Keratinocyte (primary cell): ENCODE measurements around the gene DLX3. TPM values are rescaled to one million over a fixed set of nuclear protein-coding genes. Genes with fewer than 3 reads are reported as not detected.

Source experiments
- DNase-seq: peaks from one replicate; pipeline ENCODE4 v3.0.0-alpha.2; 2011; ENCODE audit warnings: low read depth, missing footprints, low spot score
- FAIRE-seq: peaks from 2 replicates; lab custom pipeline; 2011; peaks lifted over from hg19 to GRCh38; lab: Jason Lieb, UNC
- H2AFZ ChIP-seq: 2 replicates; pipeline ENCODE4 v1.6.0; 2012; ENCODE audit warnings: low read length, control low read depth, inconsistent platforms; ENCODE audit not compliant: control insufficient read depth
- H3K27ac ChIP-seq: 2 replicates; pipeline ENCODE4 v1.5.1; 2011; ENCODE audit warnings: low read length; ENCODE audit not compliant: control insufficient read depth, insufficient read depth
- H3K27me3 ChIP-seq: 3 replicates; pipeline ENCODE4 v1.6.0; 2011; ENCODE audit warnings: low read length; ENCODE audit not compliant: control insufficient read depth, insufficient read depth; ENCODE audit errors: extremely low read depth
- H3K36me3 ChIP-seq, 2 experiments: 2 replicates in 1 of 2; 3 replicates in 1 of 2; pipeline ENCODE4 v1.5.1; 2011; ENCODE audit warnings: low read length in 2 of 2, mild to moderate bottlenecking in 1 of 2; ENCODE audit not compliant: control insufficient read depth in 2 of 2, insufficient read depth in 2 of 2; ENCODE audit errors: extremely low read depth in 1 of 2
- H3K4me1 ChIP-seq: 3 replicates; pipeline ENCODE4 v1.5.1; 2011; ENCODE audit warnings: low read length; ENCODE audit not compliant: control insufficient read depth, insufficient read depth; ENCODE audit errors: extremely low read depth
- H3K4me2 ChIP-seq: 3 replicates; pipeline ENCODE4 v1.6.0; 2011; ENCODE audit warnings: low read depth, low read length; ENCODE audit not compliant: control insufficient read depth, insufficient read depth; ENCODE audit errors: extremely low read depth
- H3K4me3 ChIP-seq, 3 experiments: fragments of 200-600 bp in 1 of 3; sonication (generic) in 1 of 3; 2 replicates in 2 of 3; 3 replicates in 1 of 3; pipeline ENCODE4 v1.5.1; 2011 to 2016; ENCODE audit warnings: low read length in 3 of 3, mild to moderate bottlenecking in 3 of 3, control low read depth in 2 of 3, inconsistent platforms in 1 of 3, low read depth in 1 of 3, mixed read lengths in 1 of 3, mixed run types in 1 of 3, moderate library complexity in 1 of 3; ENCODE audit not compliant: control insufficient read depth in 2 of 3, insufficient read depth in 2 of 3; ENCODE audit errors: extremely low read depth in 1 of 3
- H3K79me2 ChIP-seq: 2 replicates; pipeline ENCODE4 v1.6.0; 2012; ENCODE audit warnings: low read length; ENCODE audit not compliant: control insufficient read depth, insufficient read depth
- H3K9ac ChIP-seq: 3 replicates; pipeline ENCODE4 v1.6.0; 2011; ENCODE audit warnings: low read length; ENCODE audit not compliant: control insufficient read depth, insufficient read depth; ENCODE audit errors: extremely low read depth
- H3K9me1 ChIP-seq: 3 replicates; pipeline ENCODE4 v1.6.0; 2011; ENCODE audit warnings: low read length; ENCODE audit not compliant: control insufficient read depth, insufficient read depth; ENCODE audit errors: extremely low read depth
- H3K9me3 ChIP-seq: 2 replicates; pipeline ENCODE4 v1.5.1; 2012; ENCODE audit warnings: low read depth, low read length; ENCODE audit not compliant: control insufficient read depth
- H4K20me1 ChIP-seq: 3 replicates; pipeline ENCODE4 v1.6.0; 2011; ENCODE audit warnings: low read length; ENCODE audit not compliant: control insufficient read depth, insufficient read depth; ENCODE audit errors: extremely low read depth
- EZH2 ChIP-seq: IDR thresholded peaks from one replicate; pipeline ENCODE4 v1.6.1; 2012; ENCODE audit warnings: inconsistent platforms, mild to moderate bottlenecking, low read length, moderate library complexity
- dilution Hi-C: fragments of 300-500 bp; cut with MboI; formaldehyde crosslinking; loops from one replicate; pipeline ENCODE4 v1.7.0; 2020; ENCODE audit warnings: low sequenced_read_pairs; ENCODE audit not compliant: extremely low pct_ligation_motif_present
- polyA plus RNA-seq, 5 experiments: library from polyadenylated mRNA; depleted of rRNA in 3 of 5; stranded (reverse) in 3 of 5; stranded (forward) in 1 of 5; unstranded in 1 of 5; fragments of >200 nt; gene quantifications; 1 replicate in 1 of 5; 2 replicates in 3 of 5; 3 replicates in 1 of 5; pipeline versions ENCODE4 v1.2.1 to v1.2.3, GENCODE V29; 2011 to 2012; ENCODE audit warnings: missing spikeins in 2 of 5, low read depth in 1 of 5, low replicate concordance in 1 of 5
- TF ChIP-seq, protein P1 (sequence below), 3 experiments: IDR thresholded peaks in 1 of 3; conservative IDR thresholded peaks in 1 of 3; optimal IDR thresholded peaks in 1 of 3; 2 replicates in 2 of 3; 3 replicates in 1 of 3; pipeline versions ENCODE3 to v1.5.1; 2011; ENCODE audit warnings: low read length in 3 of 3, mild to moderate bottlenecking in 3 of 3, moderate library complexity in 2 of 3, control low read depth in 1 of 3, inconsistent platforms in 1 of 3; ENCODE audit not compliant: insufficient read depth in 2 of 3; ENCODE audit errors: extremely low read depth in 1 of 3

The DLX3 gene
- polyA plus RNA-seq, 1 donor (not counting 4 experiments of a cell fraction or from before 2014, with no cell fraction given) = 0.72 TPM

- no peak for TF ChIP-seq EZH2
- TF ChIP-seq, protein P1, sequence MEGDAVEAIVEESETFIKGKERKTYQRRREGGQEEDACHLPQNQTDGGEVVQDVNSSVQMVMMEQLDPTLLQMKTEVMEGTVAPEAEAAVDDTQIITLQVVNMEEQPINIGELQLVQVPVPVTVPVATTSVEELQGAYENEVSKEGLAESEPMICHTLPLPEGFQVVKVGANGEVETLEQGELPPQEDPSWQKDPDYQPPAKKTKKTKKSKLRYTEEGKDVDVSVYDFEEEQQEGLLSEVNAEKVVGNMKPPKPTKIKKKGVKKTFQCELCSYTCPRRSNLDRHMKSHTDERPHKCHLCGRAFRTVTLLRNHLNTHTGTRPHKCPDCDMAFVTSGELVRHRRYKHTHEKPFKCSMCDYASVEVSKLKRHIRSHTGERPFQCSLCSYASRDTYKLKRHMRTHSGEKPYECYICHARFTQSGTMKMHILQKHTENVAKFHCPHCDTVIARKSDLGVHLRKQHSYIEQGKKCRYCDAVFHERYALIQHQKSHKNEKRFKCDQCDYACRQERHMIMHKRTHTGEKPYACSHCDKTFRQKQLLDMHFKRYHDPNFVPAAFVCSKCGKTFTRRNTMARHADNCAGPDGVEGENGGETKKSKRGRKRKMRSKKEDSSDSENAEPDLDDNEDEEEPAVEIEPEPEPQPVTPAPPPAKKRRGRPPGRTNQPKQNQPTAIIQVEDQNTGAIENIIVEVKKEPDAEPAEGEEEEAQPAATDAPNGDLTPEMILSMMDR (optimal IDR thresholded peaks at IDR 0.05 in 1 of 3, IDR thresholded peaks at IDR 0.05 in 1 of 3, conservative IDR thresholded peaks at IDR 0.05 in 1 of 3; ENCODE audit: extremely low read depth in 1 of 3, insufficient read depth in 2 of 3, low read length in 3 of 3) = no peak
- dilution Hi-C loops = no loop called here
- H3K79me2 ChIP-seq = no peaks in the 10 kb centered on the region
Measured at GRCh38 chr17:50021681-50022370, 26.8 kb upstream of the DLX3 start.

DNA sequence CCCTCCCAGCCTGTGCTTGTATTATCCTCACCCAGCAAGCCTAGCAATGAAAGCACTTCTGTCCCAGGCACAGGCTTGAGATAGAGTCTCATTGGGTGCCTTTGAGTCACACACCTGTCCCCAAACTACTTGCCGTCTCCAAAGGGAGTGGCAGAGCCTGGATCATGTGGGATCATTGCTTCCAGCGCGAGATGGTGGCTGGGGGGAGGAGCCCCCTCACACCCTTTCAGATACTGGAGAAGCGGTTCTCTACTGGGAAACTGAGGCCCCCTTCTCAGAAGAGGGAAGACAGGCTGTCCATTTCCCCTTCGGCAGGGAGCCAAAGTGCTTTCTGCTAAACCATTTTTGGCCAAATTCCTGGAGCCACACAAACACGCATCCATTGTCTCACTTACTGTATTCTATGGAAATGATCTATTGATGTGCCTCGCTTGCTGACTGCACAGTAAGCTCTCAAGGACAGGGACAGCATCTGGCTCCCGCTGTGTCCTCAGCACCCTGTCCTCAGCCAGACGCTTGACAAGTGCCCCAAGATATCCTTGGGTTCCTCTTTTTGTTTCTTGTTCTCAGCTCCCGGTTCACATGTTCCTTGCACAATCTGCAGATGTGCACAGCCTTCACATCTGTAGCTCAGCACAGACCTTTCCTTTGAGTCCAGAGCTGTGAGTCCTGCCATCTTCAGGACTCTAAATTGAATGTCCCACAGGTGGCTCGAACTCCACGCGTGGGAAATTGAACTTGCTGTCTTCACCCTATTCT lies 26.0 kb upstream of the DLX3 start:
- Histone ChIP-seq H3K4me3 (no peak overlapping the region), H3K36me3 (no peaks in the 10 kb centered on the region), H3K4me2 (no peak overlapping the region), H3K9me3 (peaks cover 13% of the 10 kb centered on the region), H3K4me1 (peaks cover 7% of the 10 kb centered on the region), H3K9ac (no peak overlapping the region), H3K9me1 (no peaks in the 10 kb centered on the region), H3K79me2 (no peaks in the 10 kb centered on the region), H3K27me3 (no peaks in the 10 kb centered on the region), H4K20me1 (no peaks in the 10 kb centered on the region), H3K27ac (no peak overlapping the region), H2AFZ (no peak overlapping the region)
- dilution Hi-C loops = no loop called here
- no peak for FAIRE-seq
- DNase-seq = no peak
- TF ChIP-seq, protein P1 (optimal IDR thresholded peaks at IDR 0.05 in 1 of 3, IDR thresholded peaks at IDR 0.05 in 1 of 3, conservative IDR thresholded peaks at IDR 0.05 in 1 of 3; ENCODE audit: extremely low read depth in 1 of 3, insufficient read depth in 2 of 3, low read length in 3 of 3) = no peak
- TF ChIP-seq EZH2 = no peak

More at GRCh38 chr17:50021681-50022370, 26.8 kb upstream of the DLX3 start:
- Histone ChIP-seq H3K9ac (no peak overlapping the region), H2AFZ (no peak overlapping the region), H3K36me3 (no peaks in the 10 kb centered on the region), H3K9me3 (peaks cover 13% of the 10 kb centered on the region), H3K27me3 (no peaks in the 10 kb centered on the region), H4K20me1 (no peaks in the 10 kb centered on the region), H3K4me1 (peaks cover 14% of the 10 kb centered on the region), H3K4me2 (no peak overlapping the region), H3K4me3 (no peak overlapping the region), H3K27ac (no peak overlapping the region), H3K9me1 (no peaks in the 10 kb centered on the region)
- FAIRE-seq (no peak), DNase-seq (no peak)
